Testis (tissue), 2 donors: ENCODE measurements around the gene CTSD.

Source experiments
- CTCF ChIP-seq, 3 experiments: fragments of 450-650 bp in 2 of 3; fragments of 200-600 bp in 1 of 3; sonication (generic) in 1 of 3; IDR thresholded peaks; one replicate each; pipeline ENCODE4 v1.5.1; 2016 to 2019; ENCODE audit warnings: antibody characterized with exemption in 3 of 3, mild to moderate bottlenecking in 2 of 3, moderate library complexity in 1 of 3
- POLR2A ChIP-seq: fragments of 450-650 bp; IDR thresholded peaks from one replicate; pipeline ENCODE4 v1.6.1; 2017; ENCODE audit warnings: antibody characterized with exemption, mild to moderate bottlenecking, moderate library complexity

GRCh38 chr11:1717745-1718144 lies 46.0 kb downstream of the CTSD start:
- TF ChIP-seq CTCF (IDR thresholded peaks at IDR 0.05): no peak
- no peak for TF ChIP-seq POLR2A
